Astrocyte of the cerebellum (primary cell): ENCODE data around the gene CAMKMT.
A peak's percentile ranks its signal among the peaks of the same experiment; 100 is the strongest.

ENCODE experiments used
- DNase-seq: peaks from one replicate; pipeline ENCODE4 v3.0.0-alpha.2; 2011; ENCODE audit warnings: low read depth
- H3K4me3 ChIP-seq: 2 replicates; pipeline ENCODE4 v1.5.1; 2011; ENCODE audit warnings: mild to moderate bottlenecking, low read depth, low read length, moderate library complexity
- CTCF ChIP-seq: IDR thresholded peaks from 2 replicates; pipeline ENCODE4 v1.5.1; 2012; ENCODE audit warnings: low read length, low read depth, moderate library complexity, mild to moderate bottlenecking; ENCODE audit errors: missing control alignments
- in situ Hi-C: cut with HindIII; loops from 2 replicates; pipeline ENCODE4 v1.10.0; 2017; ENCODE audit warnings: low sequenced_read_pairs

CAMKMT gene

GRCh38 chr2:44519026-44519425, 157.3 kb downstream of the CAMKMT start:
- in situ Hi-C loops, result no loop called here
- no peak for DNase-seq

GRCh38 chr2:44522846-44523245, 161.1 kb downstream of the CAMKMT start:
- no peak for DNase-seq
- no peak overlapping the region for H3K4me3 ChIP-seq
- TF ChIP-seq CTCF, result no peak
- in situ Hi-C loops, result no loop called here

More at GRCh38 chr2:44519026-44519425, 157.3 kb downstream of the CAMKMT start:
- no peak overlapping the region for H3K4me3 ChIP-seq
- TF ChIP-seq CTCF, result no peak

- in situ Hi-C loops, result no loop called here
- DNase-seq, result no peak
- TF ChIP-seq CTCF, result no peak
- no peak overlapping the region for H3K4me3 ChIP-seq
These were observed 162.7 kb downstream of the CAMKMT start for GRCh38 chr2:44524347-44524926.

GRCh38 chr2:44526352-44526751, 164.6 kb downstream of the CAMKMT start:
- DNase-seq, result no peak
- no peak for TF ChIP-seq CTCF
- no peak overlapping the region for H3K4me3 ChIP-seq
- in situ Hi-C loops, result no loop called here

GRCh38 chr2:44528595-44528994, 166.8 kb downstream of the CAMKMT start:
- no peak overlapping the region for H3K4me3 ChIP-seq
- peak; percentile 81 for DNase-seq
- no peak for TF ChIP-seq CTCF
- in situ Hi-C loops, result no loop called here

- no peak overlapping the region for H3K4me3 ChIP-seq
- no peak for DNase-seq
- no peak for TF ChIP-seq CTCF
- in situ Hi-C loops, result no loop called here
These were observed 167.7 kb downstream of the CAMKMT start for GRCh38 chr2:44529448-44529847.
